GM12801 (cell line): Measurements from ENCODE around the gene OVOL3.

Experiments used
- CTCF ChIP-seq: IDR thresholded peaks from one replicate; pipeline ENCODE4 v1.5.1; 2011; ENCODE audit warnings: control low read depth; ENCODE audit not compliant: insufficient read length; ENCODE audit errors: extremely low read depth

OVOL3 gene

GRCh38 chr19:36140304-36141038, 29.5 kb downstream of the OVOL3 start:
- TF ChIP-seq CTCF, result no peak

DNA sequence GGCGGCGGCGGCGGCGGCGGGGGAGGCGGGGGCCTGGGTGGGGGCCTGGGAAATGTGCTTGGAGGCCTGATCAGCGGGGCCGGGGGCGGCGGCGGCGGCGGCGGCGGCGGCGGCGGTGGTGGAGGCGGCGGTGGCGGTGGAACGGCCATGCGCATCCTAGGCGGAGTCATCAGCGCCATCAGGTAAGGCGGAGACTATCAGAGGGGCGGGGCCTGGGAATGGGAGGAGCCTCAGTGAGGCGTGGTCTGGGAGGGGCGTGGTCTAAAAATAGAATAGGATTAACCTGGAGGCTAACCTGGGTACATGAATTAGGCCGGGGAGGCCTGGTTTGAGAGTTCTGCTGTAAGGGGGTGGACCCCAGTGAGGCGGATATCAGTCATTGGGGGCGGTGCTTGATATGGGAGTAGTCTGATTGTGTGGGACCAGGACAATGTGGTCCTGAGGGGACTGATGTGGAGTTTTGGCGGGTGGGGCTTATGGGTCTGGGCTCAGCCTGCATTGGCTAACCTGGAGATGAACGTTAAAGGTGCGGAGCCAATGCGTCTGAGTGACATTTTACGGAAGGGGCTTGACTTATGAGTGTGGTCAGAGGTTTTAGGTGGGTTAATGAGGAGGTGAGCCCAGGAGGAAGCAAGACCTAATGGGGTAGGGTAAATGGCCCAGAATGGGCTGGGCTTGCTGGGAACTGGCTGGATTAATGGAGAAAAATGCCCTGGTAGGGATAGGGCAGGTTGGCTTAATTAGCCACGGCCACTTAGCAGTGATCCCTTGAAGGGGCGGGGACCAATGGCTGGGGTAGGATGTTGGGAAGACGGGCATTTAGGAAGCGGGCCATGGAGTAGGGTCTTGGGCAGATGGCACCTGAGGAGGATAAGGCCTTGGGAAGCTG, 30.3 kb downstream of the OVOL3 start:
- TF ChIP-seq CTCF, result no peak

DNA sequence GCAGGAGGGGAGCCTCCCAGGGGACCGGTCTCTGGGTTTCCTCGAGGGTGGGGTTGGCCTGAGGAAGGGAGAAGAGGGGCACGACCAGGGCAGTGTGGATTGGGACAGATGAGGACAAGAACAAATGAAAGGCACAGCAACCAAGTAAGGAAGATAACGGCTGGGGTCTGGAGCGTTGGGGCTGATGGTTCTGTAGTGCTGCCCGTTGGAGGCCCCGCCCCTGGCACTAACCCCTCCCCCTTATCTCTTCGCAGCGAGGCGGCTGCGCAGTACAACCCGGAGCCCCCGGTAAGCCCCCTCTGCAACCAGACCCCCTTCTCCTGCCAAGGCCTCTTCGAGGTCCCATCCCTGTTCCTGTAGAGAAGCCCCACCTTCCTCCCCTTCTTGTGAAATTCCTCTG, 31.1 kb downstream of the OVOL3 start:
- no peak for TF ChIP-seq CTCF

GRCh38 chr19:36142496-36142895, 31.6 kb downstream of the OVOL3 start:
- no peak for TF ChIP-seq CTCF

DNA sequence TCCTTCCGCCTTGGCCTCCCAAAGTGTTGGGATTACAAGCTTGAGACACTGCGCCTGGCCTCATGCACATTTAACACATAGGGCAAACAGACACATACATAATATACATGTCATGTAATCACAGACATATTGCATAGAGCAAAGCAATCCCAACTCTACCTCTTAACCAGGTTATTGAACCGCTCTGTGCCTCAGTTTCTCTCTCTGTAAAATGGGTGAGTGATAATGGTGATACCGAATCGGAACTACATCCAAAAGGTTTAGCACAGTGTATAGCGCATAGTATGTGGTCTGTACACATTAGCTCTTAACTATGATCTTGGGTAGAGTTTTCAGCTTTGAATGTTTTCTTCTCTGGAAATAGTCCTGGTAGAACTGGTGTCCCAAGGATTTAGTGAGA, 33.7 kb downstream of the OVOL3 start:
- TF ChIP-seq CTCF, result no peak

DNA sequence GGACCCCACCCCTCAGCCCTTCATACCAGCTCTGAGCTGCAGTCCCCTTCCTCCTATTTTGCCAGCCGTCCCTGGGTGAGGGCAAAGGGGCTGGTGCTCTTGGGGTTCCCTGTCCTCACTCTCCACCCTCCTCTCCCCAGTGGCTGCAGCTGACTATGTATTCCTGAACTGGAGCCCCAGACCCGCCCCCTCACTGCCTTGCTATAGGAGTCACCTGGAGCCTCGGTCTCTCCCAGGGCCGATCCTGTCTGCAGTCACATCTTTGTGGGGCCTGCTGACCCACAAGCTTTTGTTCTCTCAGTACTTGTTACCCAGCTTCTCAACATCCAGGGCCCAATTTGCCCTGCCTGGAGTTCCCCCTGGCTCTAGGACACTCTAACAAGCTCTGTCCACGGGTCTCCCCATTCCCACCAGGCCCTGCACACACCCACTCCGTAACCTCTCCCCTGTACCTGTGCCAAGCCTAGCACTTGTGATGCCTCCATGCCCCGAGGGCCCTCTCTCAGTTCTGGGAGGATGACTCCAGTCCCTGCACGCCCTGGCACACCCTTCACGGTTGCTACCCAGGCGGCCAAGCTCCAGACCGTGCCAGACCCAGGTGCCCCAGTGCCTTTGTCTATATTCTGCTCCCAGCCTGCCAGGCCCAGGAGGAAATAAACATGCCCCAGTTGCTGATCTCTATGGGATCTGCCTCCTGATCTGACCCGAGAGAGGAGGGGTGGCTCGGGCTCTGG, 38.9 kb downstream of the OVOL3 start:
- TF ChIP-seq CTCF, result no peak

DNA sequence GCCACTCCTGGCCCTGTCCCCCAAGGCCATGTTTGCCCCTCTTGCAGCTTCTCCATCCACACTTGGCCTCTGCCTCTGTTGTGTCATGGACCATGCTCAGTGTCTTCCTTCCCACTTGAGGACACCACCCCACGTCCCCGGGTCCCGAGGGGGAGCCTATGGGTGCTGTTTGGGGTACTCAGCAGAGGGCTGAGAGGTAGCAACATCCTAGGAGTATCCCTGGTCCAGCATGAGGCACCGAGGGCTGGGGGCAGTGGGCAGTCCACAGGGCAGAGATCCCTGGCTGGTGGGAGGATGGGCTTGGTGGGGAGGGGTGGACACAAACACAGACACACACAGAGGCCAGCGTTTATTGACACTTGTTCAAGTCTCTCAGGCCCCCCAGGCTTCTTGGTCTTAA, 39.6 kb downstream of the OVOL3 start:
- TF ChIP-seq CTCF, result no peak
